AML-193 (cell line): ENCODE results near the gene KNDC1.
"Not testable (repeated sequence)": the region's sequence is repeated elsewhere in the genome, so short reads cannot be mapped to it uniquely, and the experiment has no call there.

ENCODE experiments used
- DNase-seq, 2 experiments: peaks; one replicate each; lab custom pipeline; 2025; lab: John Stamatoyannopoulos, UW

Gene KNDC1, protein sequence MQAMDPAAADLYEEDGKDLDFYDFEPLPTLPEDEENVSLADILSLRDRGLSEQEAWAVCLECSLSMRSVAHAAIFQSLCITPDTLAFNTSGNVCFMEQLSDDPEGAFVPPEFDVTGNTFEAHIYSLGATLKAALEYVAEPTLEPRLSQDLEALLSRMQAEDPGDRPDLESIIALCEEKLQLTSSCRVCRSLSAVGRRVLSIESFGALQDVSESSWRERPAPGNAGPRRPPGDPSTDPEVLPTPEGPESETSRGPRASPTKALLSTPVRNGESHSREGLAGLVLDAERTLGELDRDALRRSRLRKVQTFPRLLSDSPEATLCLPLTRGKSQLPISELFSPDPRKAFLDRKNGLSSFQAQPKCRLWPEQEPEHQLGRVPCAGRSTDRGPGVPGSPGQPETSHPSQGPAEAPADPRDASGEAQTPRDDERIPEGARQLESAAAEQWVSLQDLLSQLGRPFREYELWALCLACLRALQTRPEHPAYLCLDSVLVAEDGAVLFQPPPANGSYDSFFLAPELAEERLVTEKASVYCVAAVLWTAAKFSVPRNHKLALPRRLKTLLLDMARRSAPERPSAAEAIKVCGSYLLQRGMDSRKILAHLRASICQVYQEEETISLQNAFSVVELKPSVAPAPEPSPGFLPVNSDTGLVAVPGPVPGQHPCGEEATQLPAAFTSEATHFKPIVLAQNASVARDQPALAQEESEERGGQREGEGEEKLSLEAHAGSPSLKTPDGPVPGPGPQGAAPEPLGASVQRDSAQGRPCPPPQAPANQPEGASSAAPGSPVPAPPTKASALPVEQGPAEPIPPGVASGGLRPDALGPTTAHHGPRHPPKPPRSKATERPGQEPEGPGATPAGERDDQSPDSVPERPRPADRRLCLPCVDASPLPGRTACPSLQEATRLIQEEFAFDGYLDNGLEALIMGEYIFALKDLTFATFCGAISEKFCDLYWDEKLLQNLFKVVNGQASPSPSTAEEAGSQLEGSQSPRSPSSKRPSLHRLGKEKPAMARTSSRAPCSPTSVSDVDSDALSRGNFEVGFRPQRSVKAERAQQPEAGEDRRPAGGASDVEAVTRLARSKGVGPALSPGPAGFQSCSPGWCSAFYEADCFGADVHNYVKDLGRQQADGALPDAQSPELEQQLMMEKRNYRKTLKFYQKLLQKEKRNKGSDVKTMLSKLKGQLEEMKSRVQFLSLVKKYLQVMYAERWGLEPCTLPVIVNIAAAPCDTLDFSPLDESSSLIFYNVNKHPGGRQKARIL (N-terminal part only)

DNA sequence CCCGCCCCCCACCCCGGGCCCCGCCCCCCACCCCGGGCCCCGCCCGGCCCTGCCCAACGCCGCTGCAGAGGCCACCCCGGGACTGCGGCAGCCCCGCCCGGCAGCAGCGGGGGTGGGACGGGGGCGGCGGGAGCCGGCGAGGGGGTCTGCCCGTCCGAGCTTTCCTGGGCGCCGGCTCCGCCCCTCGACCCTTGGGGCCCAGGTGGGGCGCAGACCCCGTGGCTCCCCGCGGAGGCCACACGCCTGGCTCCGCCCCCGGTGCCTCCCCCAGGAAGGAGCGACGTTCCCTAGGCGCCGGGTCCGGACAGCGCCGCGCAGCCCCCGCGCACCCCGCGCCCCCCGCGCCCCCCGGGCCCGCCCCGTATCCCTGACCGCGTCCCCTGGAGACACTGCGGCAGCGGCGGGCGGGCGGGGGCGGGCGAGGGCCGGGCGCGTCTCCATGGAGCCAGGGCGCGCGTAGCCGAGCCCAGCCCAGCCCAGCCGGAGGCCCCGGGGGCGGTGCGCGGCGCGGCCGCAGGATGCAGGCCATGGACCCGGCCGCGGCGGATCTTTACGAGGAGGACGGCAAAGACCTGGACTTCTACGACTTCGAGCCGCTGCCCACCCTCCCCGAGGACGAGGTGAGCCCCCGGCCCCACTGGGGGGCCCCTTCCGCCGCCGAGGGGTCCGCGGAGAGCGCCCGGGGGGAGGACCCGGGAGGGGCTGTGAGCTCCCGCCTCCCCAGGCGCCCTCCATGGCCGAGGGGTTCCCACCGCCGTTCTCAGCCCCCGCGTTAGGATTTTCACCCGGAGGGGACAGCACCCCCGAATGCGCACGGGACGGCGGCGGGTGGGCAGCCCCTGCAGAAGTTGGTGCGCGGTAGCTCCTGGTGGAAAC is at the start of gene KNDC1:
Gene KNDC1, plus strand, starts transcription at position 270 of the 876 bp plus-strand sequence. Its CDS starts 249 bp downstream, at position 519.
- no peak for DNase-seq

GRCh38 chr10:133110609-133111275 is 49.3 kb upstream of the KNDC1 start:
- no peak for DNase-seq

DNA sequence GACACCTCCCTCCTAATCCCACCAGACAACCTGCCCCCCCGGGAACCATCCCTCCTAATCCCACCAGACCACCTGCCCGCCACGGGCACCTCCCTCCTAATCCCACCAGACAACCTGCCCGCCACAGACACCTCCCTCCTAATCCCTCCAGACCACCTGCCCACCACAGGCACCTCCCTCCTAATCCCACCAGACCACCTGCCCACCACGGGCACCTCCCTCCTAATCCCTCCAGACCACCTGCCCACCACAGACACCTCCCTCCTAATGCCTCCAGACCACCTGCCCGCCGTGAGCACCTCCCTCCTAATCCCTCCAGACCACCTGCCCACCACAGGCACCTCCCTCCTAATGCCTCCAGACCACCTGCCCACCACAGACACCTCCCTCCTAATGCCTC is 48.4 kb upstream of the KNDC1 start:
- not testable (repeated sequence) for DNase-seq

GRCh38 chr10:133113146-133113830 is 46.7 kb upstream of the KNDC1 start:
- no peak for DNase-seq

DNA sequence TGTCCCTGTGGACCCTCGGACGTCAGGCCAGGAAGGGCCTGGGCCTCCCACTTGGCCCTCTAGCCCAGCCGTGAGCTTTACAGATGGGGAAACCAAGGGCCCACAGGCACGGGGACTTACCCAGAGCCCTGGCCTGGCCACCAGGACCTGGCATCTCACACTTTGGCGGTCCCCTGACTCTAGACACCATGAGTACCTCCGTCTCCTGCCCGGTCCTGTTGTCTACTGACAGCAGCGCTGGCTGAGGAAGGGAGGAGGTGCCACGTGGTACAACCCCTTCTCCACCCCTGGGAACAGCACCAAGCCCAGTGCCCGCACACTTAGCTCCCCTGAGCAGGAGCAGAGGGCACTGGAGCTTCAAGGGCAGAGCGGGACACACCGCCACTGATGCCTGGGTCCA is 46.2 kb upstream of the KNDC1 start:
- DNase-seq, result no peak

DNA sequence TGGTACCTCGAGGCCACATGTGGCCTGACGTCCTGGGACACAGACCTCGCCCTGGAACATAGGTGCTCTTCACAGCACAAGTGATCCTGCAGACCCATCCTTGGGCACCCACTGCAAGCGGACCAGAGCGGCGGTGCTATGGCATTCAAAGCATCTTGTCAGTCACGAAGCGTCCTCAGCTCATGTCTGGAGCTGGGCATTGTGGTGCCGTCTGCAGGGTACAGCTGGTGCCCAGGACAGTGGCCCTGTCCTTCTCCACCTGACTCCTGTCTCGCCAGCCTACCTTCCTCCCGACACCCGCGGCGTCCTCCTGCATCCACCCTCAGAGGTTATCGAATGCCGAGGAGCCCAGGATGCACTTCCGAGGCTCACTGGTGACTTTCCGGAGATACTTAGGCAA is 45.8 kb upstream of the KNDC1 start:
- no peak for DNase-seq

GRCh38 chr10:133114726-133115452 is 45.1 kb upstream of the KNDC1 start:
- DNase-seq, result no peak

DNA sequence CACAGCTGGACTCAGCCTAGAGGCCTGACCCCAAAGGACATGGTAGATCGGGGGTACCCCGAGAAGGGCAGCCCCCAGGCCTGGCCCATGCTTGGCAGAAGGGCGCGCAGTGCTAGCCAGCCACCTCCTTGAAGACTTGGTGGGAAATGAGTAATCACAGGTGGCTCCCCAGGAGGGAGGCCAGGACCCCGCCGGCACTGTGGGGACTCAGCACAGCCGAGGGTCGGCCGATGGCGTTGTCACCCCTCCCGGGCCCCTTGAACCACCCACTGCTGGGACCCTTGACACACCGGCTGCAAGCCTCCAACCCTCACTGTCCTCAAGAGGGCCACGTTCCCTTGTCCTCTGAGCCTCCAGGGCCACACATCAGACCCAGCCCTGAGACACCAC is 44.6 kb upstream of the KNDC1 start:
- no peak for DNase-seq

- no peak for DNase-seq
Observed at GRCh38 chr10:133115976-133116375, 44.0 kb upstream of the KNDC1 start.

GRCh38 chr10:133116455-133116854 is 43.6 kb upstream of the KNDC1 start:
- DNase-seq, result no peak

DNA sequence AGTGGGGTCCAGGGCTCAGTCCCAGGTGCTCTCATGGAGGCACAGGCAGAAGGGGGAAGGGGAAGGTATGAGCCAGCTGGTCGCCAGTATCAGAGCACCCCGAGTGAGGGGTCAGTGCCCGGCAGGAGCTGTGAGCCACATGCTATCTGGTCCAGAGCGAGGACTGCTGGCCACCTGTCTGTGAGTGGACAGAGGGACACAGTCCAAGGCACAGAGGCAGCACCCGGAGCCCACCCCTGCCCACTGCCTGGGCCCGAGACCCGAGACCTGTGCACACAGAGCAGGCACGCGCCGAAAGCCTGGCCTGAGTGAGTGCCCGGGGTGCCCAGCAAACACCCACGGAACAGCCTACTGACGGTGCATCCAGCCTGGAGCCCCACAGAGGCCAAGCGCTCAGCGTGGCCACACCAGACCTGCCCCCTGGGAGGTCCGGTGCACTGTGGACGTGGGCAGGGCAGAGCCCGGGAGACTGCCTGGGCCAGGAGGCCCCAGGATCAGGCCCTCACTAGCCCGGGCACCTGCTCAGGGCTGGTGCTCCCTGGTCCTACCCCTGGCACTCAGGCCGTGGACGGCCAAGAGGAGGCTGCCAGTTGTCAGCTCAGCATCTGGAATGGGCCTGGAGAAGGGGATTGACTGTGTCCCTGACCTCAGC is 42.9 kb upstream of the KNDC1 start:
- no peak for DNase-seq

DNA sequence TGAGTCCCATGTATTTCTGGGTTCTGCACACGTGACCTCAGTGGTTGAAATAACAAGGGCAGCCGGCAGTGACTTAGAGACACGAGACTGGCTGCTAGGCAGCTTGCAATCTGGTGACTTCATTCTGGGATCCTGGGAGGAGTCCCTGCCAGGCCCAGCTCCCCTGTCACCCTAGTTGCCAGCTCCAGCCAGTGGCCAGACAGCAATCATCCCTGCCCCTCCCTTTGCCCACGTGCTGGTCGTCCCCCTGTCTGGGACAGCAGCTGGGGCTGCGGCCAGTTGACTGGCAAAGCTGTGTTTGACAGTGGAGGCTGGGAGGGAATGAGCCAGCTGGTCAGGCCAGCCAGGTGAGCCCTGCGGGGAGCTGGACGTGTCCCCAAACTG is 42.3 kb upstream of the KNDC1 start:
- DNase-seq, result no peak

GRCh38 chr10:133121479-133121878 is 38.5 kb upstream of the KNDC1 start:
- no peak for DNase-seq

DNA sequence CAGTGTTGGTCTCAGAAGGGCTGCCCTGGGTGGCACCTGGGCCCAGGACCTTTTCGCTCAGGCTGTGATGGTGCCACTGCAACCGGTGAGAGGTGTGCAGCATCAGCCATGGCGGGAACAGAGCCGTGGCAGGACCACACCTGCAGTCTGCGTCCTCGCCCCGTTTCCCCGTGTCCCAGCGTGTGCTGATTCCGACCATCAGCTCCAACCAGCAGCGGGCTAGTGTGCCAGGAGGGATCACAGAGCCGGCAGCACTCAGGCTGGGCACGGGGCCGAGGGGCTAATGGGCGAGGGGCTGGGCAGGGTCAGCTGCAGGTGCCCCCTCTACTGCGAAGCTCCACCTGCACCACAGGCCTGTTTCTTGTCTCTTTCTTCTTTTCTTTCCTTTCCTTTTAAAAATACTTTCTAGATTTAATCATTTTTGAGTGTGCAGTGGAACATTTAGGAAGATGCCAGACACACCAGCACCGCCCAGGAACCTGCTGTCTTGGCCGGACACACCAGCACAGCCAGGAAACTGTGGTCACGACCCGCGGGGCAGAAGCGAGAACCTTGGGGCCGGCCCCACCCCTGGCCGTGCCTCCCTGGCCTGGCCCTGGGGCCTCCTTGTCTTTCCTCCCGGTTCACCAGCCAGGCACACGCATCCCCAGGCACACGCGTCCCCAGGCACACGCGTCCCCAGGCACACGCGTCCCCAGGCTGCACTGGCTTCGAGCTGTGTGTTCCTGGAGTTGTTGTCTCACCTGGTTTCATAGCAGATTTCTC is 37.7 kb upstream of the KNDC1 start:
- no peak for DNase-seq

GRCh38 chr10:133123050-133123745 is 36.8 kb upstream of the KNDC1 start:
- no peak for DNase-seq

DNA sequence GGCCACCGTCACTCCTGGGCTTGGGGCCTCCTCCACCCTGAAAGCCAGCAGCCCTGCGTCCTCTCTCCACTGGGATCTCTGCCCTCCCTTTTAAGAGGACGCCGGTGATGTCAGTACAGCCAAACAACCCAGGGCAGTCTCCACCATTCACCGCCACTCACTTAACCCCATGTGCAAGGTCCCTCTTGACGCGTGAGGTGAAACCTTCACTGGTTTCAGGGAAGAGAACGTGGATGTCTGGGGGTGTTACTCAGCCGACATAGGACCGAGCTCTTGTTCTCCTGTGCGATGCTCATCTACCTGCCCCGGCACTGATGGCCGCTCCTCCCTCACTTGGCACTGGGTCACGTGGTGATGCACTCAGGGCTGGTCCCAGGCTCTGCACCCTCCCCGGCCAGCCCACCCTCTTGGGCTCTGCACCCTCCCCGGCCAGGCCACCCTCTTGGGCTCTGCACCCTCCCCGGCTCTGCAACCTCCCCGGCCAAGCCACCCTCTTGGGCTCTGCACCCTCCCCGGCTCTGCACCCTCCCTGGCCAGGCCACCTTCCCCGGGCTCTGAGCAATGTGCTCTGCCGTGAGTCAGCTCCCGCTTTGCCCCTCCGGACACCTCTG is 36.2 kb upstream of the KNDC1 start:
- DNase-seq, result no peak
